ENCODE measurements around the gene CLDN11.

CLDN11 gene

GRCh38 chr3:170473358-170473757 lies 54.7 kb downstream of the CLDN11 start:
- DNase-seq, result no peak

- no peak for DNase-seq
These were observed 56.5 kb downstream of the CLDN11 start for GRCh38 chr3:170475092-170475685.

- DNase-seq, result no peak
These were observed 57.6 kb downstream of the CLDN11 start for GRCh38 chr3:170476291-170476690.

GRCh38 chr3:170477395-170477794 lies 58.7 kb downstream of the CLDN11 start:
- DNase-seq, result no peak

GRCh38 chr3:170480111-170480510 lies 61.4 kb downstream of the CLDN11 start:
- DNase-seq, result no peak

- no peak for DNase-seq
These were observed 63.5 kb downstream of the CLDN11 start for GRCh38 chr3:170482199-170482598.

GRCh38 chr3:170483485-170484262 lies 65.0 kb downstream of the CLDN11 start:
- DNase-seq, result no peak
